Neural progenitor cell (in vitro differentiated cells): ENCODE data around the gene FER. TPM values are rescaled to one million over a fixed set of nuclear protein-coding genes. Genes with fewer than 3 reads are reported as not detected.
"Not testable (repeated sequence)": the region's sequence is repeated elsewhere in the genome, so short reads cannot be mapped to it uniquely, and the experiment has no call there.

ENCODE experiments used
- DNase-seq: peaks from one replicate; pipeline ENCODE4 v3.0.0-alpha.2; 2016; ENCODE audit warnings: low spot score
- H2AFZ ChIP-seq: fragments of 200-600 bp; sonication (generic); replicated peaks from 2 replicates; pipeline ENCODE4 v1.6.1; 2016; ENCODE audit warnings: antibody characterized with exemption
- H3F3A ChIP-seq: fragments of 200-600 bp; sonication (generic); 2 replicates; pipeline ENCODE4 v1.6.1; 2016; ENCODE audit warnings: antibody characterized with exemption, low read depth
- H3K27ac ChIP-seq: fragments of 200-600 bp; sonication (generic); 2 replicates; pipeline ENCODE4 v1.5.1; 2016; ENCODE audit warnings: mild to moderate bottlenecking
- H3K27me3 ChIP-seq: fragments of 200-600 bp; sonication (generic); 2 replicates; pipeline ENCODE4 v1.6.1; 2016; ENCODE audit warnings: mild to moderate bottlenecking, moderate library complexity
- H3K36me3 ChIP-seq: fragments of 200-600 bp; sonication (generic); 2 replicates; pipeline ENCODE4 v1.5.1; 2016
- H3K4me1 ChIP-seq: fragments of 200-600 bp; sonication (generic); 2 replicates; pipeline ENCODE4 v1.6.1; 2016; ENCODE audit warnings: mixed run types
- H3K4me2 ChIP-seq: fragments of 200-600 bp; sonication (generic); 2 replicates; pipeline ENCODE4 v1.6.1; 2016
- H3K4me3 ChIP-seq: fragments of 200-600 bp; sonication (generic); 2 replicates; pipeline ENCODE4 v1.5.1; 2016
- H3K79me2 ChIP-seq: fragments of 200-600 bp; sonication (generic); 2 replicates; pipeline ENCODE4 v1.6.1; 2016; ENCODE audit warnings: low read depth
- H3K9ac ChIP-seq: fragments of 200-600 bp; sonication (generic); 2 replicates; pipeline ENCODE4 v1.6.1; 2016
- H3K9me3 ChIP-seq: fragments of 200-600 bp; sonication (generic); 2 replicates; pipeline ENCODE4 v1.5.1; 2016; ENCODE audit warnings: low read depth
- H4K20me1 ChIP-seq: fragments of 200-600 bp; sonication (generic); 2 replicates; pipeline ENCODE4 v1.6.1; 2016; ENCODE audit warnings: low read depth
- H3K27ac Mint-ChIP-seq: 3 replicates; pipeline ENCODE4 v1.8.0; 2021; ENCODE audit warnings: mixed read lengths
- H3K27me3 Mint-ChIP-seq: 2 replicates; pipeline ENCODE4 v1.8.0; 2022; ENCODE audit warnings: low read depth, mild to moderate bottlenecking, inconsistent platforms, moderate library complexity, mixed read lengths; ENCODE audit not compliant: insufficient read depth
- H3K36me3 Mint-ChIP-seq: 3 replicates; pipeline ENCODE4 v1.8.0; 2021; ENCODE audit warnings: mixed read lengths
- H3K4me1 Mint-ChIP-seq: 3 replicates; pipeline ENCODE4 v1.8.0; 2021; ENCODE audit warnings: mixed read lengths
- H3K4me3 Mint-ChIP-seq: 3 replicates; pipeline ENCODE4 v1.8.0; 2021; ENCODE audit warnings: mild to moderate bottlenecking, moderate library complexity, mixed read lengths
- H3K9me3 Mint-ChIP-seq: 3 replicates; pipeline ENCODE4 v1.8.0; 2020; ENCODE audit warnings: mixed read lengths
- CTCF ChIP-seq: fragments of 200-600 bp; sonication (generic); IDR thresholded peaks from 2 replicates; pipeline ENCODE4 v1.5.1; 2017; ENCODE audit warnings: antibody characterized with exemption, mild to moderate bottlenecking
- EZH2 ChIP-seq: fragments of 200-600 bp; sonication (generic); IDR thresholded peaks from 2 replicates; pipeline ENCODE4 v1.6.1; 2017; ENCODE audit warnings: antibody characterized with exemption, mild to moderate bottlenecking, moderate library complexity
- EZH2phosphoT487 ChIP-seq: fragments of 200-600 bp; sonication (generic); IDR thresholded peaks from 2 replicates; pipeline ENCODE4 v1.6.1; 2017; ENCODE audit warnings: antibody characterized with exemption
- total RNA-seq: library from RNA; depleted of rRNA; stranded (reverse); fragments of >200 nt; gene quantifications from 2 replicates; pipeline ENCODE4 v1.2.3, GENCODE V29; 2015; ENCODE audit warnings: low replicate concordance

FER gene
- total RNA-seq, 1 donor from 2014 or later = 25.0 TPM

DNA sequence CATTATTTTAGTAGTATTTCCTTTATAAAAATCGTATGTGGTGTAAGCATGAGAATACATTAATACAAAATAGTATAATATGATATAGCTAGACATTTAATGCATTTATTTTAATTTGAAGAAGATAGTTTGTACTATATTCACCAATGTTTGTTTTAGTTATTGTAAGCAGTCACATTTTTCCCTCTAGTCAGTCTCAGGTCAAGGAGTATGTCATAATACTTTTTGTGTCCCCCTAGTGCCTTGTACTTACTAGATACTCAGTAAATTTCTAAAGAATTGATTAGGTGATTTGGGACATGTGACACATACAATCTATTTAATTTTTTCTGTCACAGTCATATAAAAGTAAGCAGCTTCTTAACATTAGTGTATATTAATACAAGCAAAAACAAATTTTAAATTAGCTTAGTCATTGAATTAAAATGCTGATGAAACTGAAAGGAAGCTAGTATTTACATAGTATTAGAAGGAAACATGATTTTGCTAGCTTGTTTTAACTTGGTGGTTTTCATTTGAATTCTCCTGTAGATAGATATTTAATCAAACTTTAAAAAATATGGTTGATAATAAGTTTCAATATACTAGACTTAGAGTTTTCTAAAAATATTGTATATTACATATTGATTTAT, 242.2 kb downstream of the FER start:
- no peak overlapping the region for H2AFZ ChIP-seq
- H3K9ac ChIP-seq = no peak overlapping the region
- peaks cover 8% of the 10 kb centered on the region for H3K9me3 ChIP-seq
- Mint-ChIP-seq H3K9me3 (peaks cover 26% of the 10 kb centered on the region), H3K27me3 (no peaks in the 10 kb centered on the region), H3K27ac (no peak overlapping the region), H3K4me3 (no peak overlapping the region), H3K36me3 (peaks cover 28% of the 10 kb centered on the region), H3K4me1 (no peaks in the 10 kb centered on the region)
- no peak for DNase-seq
- no peaks in the 10 kb centered on the region for H3F3A ChIP-seq
- no peak overlapping the region for H3K4me3 ChIP-seq
- no peak overlapping the region for H3K27ac ChIP-seq
- H3K4me1 ChIP-seq = no peaks in the 10 kb centered on the region
- no peaks in the 10 kb centered on the region for H3K27me3 ChIP-seq
- no peak overlapping the region for H3K4me2 ChIP-seq
- no peak for TF ChIP-seq CTCF
- no peak for TF ChIP-seq EZH2
- no peak for TF ChIP-seq EZH2phosphoT487
- H3K36me3 ChIP-seq = no peaks in the 10 kb centered on the region
- H3K79me2 ChIP-seq = no peaks in the 10 kb centered on the region
- H4K20me1 ChIP-seq = no peaks in the 10 kb centered on the region

DNA sequence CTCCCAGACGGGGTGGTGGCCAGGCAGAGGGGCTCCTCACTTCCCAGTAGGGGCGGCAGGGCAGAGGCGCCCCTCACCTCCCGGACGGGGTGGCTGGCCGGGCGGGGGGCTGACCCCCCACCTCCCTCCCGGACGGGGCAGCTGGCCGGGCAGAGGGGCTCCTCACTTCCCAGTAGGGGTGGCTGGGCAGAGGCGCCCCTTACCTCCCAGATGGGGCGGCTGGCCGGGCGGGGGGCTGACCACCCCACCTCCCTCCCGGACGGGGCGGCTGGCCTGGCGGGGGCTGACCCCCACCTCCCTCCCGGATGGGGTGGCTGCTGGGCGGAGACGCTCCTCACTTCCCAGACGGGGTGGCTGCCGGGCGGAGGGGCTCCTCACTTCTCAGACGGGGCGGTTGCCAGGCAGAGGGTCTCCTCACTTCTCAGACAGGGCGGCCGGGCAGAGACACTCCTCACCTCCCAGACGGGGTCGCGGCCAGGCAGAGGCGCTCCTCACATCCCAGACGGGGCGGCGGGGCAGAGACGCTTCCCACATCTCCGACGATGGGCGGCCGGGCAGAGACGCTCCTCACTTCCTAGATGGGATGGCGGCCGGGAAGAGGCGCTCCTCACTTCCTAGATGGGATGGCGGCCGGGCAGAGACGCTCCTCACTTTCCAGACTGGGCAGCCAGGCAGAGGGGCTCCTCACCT, 244.8 kb downstream of the FER start:
- H3K36me3 ChIP-seq, H3K9ac ChIP-seq, DNase-seq, H3K9me3 ChIP-seq, H2AFZ ChIP-seq, H3K27me3 Mint-ChIP-seq, H3K4me2 ChIP-seq, H3F3A ChIP-seq, H3K4me1 ChIP-seq, H3K4me3 Mint-ChIP-seq, H3K4me3 ChIP-seq, H3K27ac ChIP-seq, H4K20me1 ChIP-seq, H3K79me2 ChIP-seq, H3K4me1 Mint-ChIP-seq, H3K27me3 ChIP-seq, H3K27ac Mint-ChIP-seq: not testable (repeated sequence)
- H3K9me3 Mint-ChIP-seq = peaks cover 37% of the 10 kb centered on the region
- peaks cover 20% of the 10 kb centered on the region for H3K36me3 Mint-ChIP-seq

DNA sequence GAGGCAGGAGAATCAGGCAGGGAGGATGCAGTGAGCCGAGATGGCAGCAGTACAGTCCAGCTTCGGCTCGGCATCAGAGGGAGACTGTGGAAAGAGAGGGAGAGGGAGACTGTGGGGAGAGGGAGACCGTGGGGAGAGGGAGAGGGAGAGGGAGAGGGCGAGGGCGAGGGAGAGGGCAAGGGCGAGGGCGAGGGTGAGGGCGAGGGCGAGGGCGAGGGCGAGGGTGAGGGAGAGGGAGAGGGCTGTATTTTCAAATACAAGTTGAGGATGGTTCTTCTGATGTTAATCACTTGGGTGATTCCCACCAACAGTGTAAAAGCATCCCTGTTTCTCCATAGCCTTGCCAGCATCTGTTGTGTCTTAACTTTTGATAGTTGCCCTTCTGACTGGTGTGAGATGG, 245.7 kb downstream of the FER start:
- not testable (repeated sequence) for H3K4me2 ChIP-seq, DNase-seq, H3K27me3 Mint-ChIP-seq, H3K27me3 ChIP-seq, H3K27ac ChIP-seq, H3K4me3 ChIP-seq, H3K4me1 Mint-ChIP-seq, H3K4me1 ChIP-seq, H3F3A ChIP-seq, H4K20me1 ChIP-seq, H3K9ac ChIP-seq, H3K36me3 ChIP-seq, H2AFZ ChIP-seq, H3K27ac Mint-ChIP-seq, H3K79me2 ChIP-seq, H3K9me3 ChIP-seq, H3K4me3 Mint-ChIP-seq
- H3K9me3 Mint-ChIP-seq = peaks cover 32% of the 10 kb centered on the region
- peaks cover 16% of the 10 kb centered on the region for H3K36me3 Mint-ChIP-seq

- TF ChIP-seq EZH2phosphoT487 (no peak), CTCF (no peak), EZH2 (no peak)
- H3K27me3 Mint-ChIP-seq = no peaks in the 10 kb centered on the region
- Histone ChIP-seq H4K20me1 (no peaks in the 10 kb centered on the region), H3K27me3 (no peaks in the 10 kb centered on the region), H3K36me3 (no peaks in the 10 kb centered on the region), H3F3A (no peaks in the 10 kb centered on the region), H3K9me3 (no peaks in the 10 kb centered on the region), H3K79me2 (no peaks in the 10 kb centered on the region), H2AFZ (no peak overlapping the region), H3K4me1 (no peaks in the 10 kb centered on the region), H3K9ac (no peak overlapping the region), H3K4me2 (no peak overlapping the region), H3K27ac (no peak overlapping the region), H3K4me3 (no peak overlapping the region)
- H3K4me1 Mint-ChIP-seq = no peaks in the 10 kb centered on the region
- peaks cover 16% of the 10 kb centered on the region for H3K36me3 Mint-ChIP-seq
- DNase-seq = no peak
- H3K27ac Mint-ChIP-seq = no peak overlapping the region
- H3K4me3 Mint-ChIP-seq = no peak overlapping the region
- peaks cover 30% of the 10 kb centered on the region for H3K9me3 Mint-ChIP-seq
Measured at GRCh38 chr5:108997720-108998119, 250.0 kb downstream of the FER start.
